ENCODE results near the gene ERCC2. TPM values are rescaled to one million over a fixed set of nuclear protein-coding genes. Genes with fewer than 3 reads are reported as not detected.

ERCC2 gene
- total RNA-seq, 4 donors from 2014 or later = 9.4 to 19.2 (median 15.9) TPM

DNA sequence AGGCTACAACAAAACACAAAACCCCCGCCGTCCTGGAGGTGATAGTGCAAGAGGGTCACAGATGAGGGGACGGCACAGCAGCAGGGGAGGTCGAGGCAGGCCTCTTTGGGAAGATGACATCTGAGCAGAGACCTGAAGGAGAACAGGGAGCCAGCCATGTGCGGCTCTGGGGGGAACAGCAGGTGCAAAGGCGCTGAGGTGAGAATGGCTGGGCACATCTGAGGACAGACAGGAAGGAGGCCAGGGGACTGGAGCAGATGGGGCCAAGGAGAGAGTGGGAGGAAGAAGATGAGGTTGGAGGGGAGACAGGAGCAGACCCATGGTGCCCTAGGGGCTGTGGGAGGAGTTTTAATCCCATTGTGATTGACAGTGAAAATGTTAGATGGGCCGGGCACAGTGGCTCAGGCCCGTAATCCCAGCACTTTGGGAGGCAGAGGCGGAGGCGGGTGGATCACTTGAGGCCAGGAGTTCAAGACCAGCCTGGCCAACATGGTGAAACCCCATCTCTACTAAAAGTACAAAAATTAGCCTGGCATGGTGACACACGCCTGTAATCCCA is 45.9 kb downstream of the ERCC2 start:
- no peak for TF ChIP-seq POLR2A (IDR thresholded peaks at IDR 0.05)
- TF ChIP-seq CTCF (IDR thresholded peaks at IDR 0.05) = no peak
- Histone ChIP-seq H3K4me3 (replicated peaks in 1 of 3) (no peak overlapping the region), H3K27me3 (no peaks in the 10 kb centered on the region), H3K9me3 (no peaks in the 10 kb centered on the region), H3K36me3 (no peaks in the 10 kb centered on the region), H3K4me1 (peaks cover 0 to 6% of the 10 kb centered on the region in 2 donors), H3K27ac (no peak overlapping the region)
- no peak for DNase-seq
- intact Hi-C loops (cut with DNase I) = no loop called here
- 67 to 78% methylated on average over 11 of the region's 11 CpGs for WGBS, 2 donors

DNA sequence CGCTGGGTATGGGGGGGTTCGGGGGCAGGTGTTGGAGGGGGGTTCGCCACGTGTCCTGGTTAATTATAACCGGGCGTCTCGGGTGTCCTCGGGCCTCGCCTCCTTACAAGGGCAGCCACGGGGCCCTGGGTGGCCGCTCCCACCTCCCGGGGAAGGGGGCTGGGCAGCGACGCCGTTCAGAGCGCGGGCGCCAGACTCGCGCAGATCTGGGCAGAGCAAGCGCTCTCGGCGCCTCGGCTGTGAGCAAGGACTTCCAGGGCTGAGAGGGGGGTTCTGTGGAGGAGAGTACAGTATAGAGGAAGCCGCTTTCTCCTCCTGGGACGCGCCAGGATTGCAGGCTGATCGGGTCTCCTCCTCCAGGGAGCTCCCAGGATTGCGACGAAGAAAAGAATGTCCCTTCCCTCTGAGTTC is 46.7 kb downstream of the ERCC2 start:
- no peak for DNase-seq
- WGBS, 2 donors = 0 to 6% methylated on average over 6 to 28 of the region's 30 CpGs
- intact Hi-C loops (cut with DNase I) = no loop called here
- Histone ChIP-seq H3K4me1 (peaks cover 0 to 6% of the 10 kb centered on the region in 2 donors), H3K4me3 (replicated peaks in 1 of 3) (no peak overlapping the region), H3K27ac (no peak overlapping the region), H3K9me3 (no peaks in the 10 kb centered on the region), H3K36me3 (no peaks in the 10 kb centered on the region), H3K27me3 (no peaks in the 10 kb centered on the region)
- TF ChIP-seq CTCF (IDR thresholded peaks at IDR 0.05) (no peak), POLR2A (IDR thresholded peaks at IDR 0.05) (no peak)

- DNase-seq = no peak
- intact Hi-C loops (cut with DNase I) = no loop called here
- Histone ChIP-seq H3K36me3 (no peaks in the 10 kb centered on the region), H3K27me3 (no peaks in the 10 kb centered on the region), H3K27ac (no peak within 1 kb of the TSS), H3K9me3 (no peaks in the 10 kb centered on the region), H3K4me3 (replicated peaks in 1 of 3) (no peak within 1 kb of the TSS), H3K4me1 (peaks cover 0 to 6% of the 10 kb centered on the region in 2 donors)
- 48 to 65% methylated on average over 4 to 14 of the region's 15 CpGs for WGBS, 2 donors
- TF ChIP-seq CTCF (IDR thresholded peaks at IDR 0.05) (no peak), POLR2A (IDR thresholded peaks at IDR 0.05) (no peak)
These were observed 47.6 kb downstream of the ERCC2 start, which contains the start of gene CKM for GRCh38 chr19:45322744-45323281. Gene CKM (minus strand): TSS chr19:45322875. CDS start chr19:45319713, 3,162 bp downstream.

DNA sequence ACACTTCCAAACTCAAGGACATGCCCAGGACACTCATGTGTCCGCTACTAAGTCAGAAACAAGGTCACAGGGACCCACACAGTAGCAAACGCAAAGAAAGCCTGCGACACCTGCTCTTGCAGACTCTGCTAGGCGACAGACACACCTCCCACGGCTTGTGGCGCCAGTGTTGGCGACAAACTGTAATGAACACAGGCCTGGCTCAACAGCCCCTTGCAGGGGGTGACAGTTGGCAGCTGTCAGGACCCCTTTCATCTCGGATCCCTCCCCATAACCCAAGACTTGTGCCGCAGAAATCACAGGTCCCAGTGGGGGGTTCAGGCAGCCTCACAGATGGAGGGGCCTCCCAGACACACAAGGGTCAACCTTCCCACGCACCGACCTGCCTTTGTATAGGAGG is 48.1 kb downstream of the ERCC2 start:
- no peak overlapping the region for H3K4me3 ChIP-seq (replicated peaks in 1 of 3)
- peaks cover 0 to 6% of the 10 kb centered on the region in 2 donors for H3K4me1 ChIP-seq
- H3K9me3 ChIP-seq = no peaks in the 10 kb centered on the region
- DNase-seq = no peak
- no peaks in the 10 kb centered on the region for H3K27me3 ChIP-seq
- H3K27ac ChIP-seq = no peak overlapping the region
- intact Hi-C loops (cut with DNase I) = no loop called here
- 54% methylated on average over 11 of the region's 11 CpGs; no CpG with 5 or more reads in 1 of the 2 donors for WGBS, 2 donors
- no peak for TF ChIP-seq POLR2A (IDR thresholded peaks at IDR 0.05)
- TF ChIP-seq CTCF (IDR thresholded peaks at IDR 0.05) = no peak
- no peaks in the 10 kb centered on the region for H3K36me3 ChIP-seq

- DNase-seq = no peak
- no peaks in the 10 kb centered on the region for H3K36me3 ChIP-seq
- intact Hi-C loops (cut with DNase I) = no loop called here
- H3K4me1 ChIP-seq = peaks cover 0 to 6% of the 10 kb centered on the region in 2 donors
- H3K27ac ChIP-seq = no peak overlapping the region
- TF ChIP-seq CTCF (IDR thresholded peaks at IDR 0.05) = no peak
- TF ChIP-seq POLR2A (IDR thresholded peaks at IDR 0.05) = no peak
- 69 to 74% methylated on average over 3 to 7 of the region's 7 CpGs for whole genome bisulfite sequencing, 2 donors
- no peaks in the 10 kb centered on the region for H3K27me3 ChIP-seq
- no peaks in the 10 kb centered on the region for H3K9me3 ChIP-seq
- no peak overlapping the region for H3K4me3 ChIP-seq (replicated peaks in 1 of 3)
These were observed 48.5 kb downstream of the ERCC2 start for GRCh38 chr19:45321848-45322247.

Data from thyroid gland (tissue), 4 donors.